Mesodermal cell (in vitro differentiated cells): Measurements from ENCODE around the gene CPSF4.
A peak's percentile ranks its signal among the peaks of the same experiment; 100 is the strongest.

ENCODE experiments used
- H3K27ac ChIP-seq: 2 replicates; pipeline ENCODE4 v1.7.0; 2013; ENCODE audit warnings: mild to moderate bottlenecking, low read depth, low read length, moderate library complexity; ENCODE audit not compliant: severe bottlenecking
- H3K36me3 ChIP-seq: 2 replicates; pipeline ENCODE4 v1.7.1; 2013; ENCODE audit warnings: mild to moderate bottlenecking, low read length, moderate library complexity; ENCODE audit not compliant: control insufficient read depth, insufficient read depth
- H3K4me1 ChIP-seq: one replicate; pipeline ENCODE4 v1.7.1; 2013; ENCODE audit warnings: mild to moderate bottlenecking, low read length; ENCODE audit not compliant: insufficient read depth, control insufficient read depth, poor library complexity, severe bottlenecking
- H3K4me3 ChIP-seq: 2 replicates; pipeline ENCODE4 v1.7.0; 2013; ENCODE audit warnings: low read length, control low read depth, mild to moderate bottlenecking; ENCODE audit not compliant: insufficient read depth, poor library complexity, severe bottlenecking; ENCODE audit errors: extremely low read depth
- H3K9me3 ChIP-seq: 2 replicates; pipeline ENCODE4 v1.7.1; 2013; ENCODE audit warnings: mild to moderate bottlenecking, low read length, moderate library complexity; ENCODE audit not compliant: control insufficient read depth
- WGBS, 2 experiments: methylation state at CpG; one replicate each; pipeline ENCODE4 v1.1.5; 2013; ENCODE audit warnings: missing lambda C conversion rate in 2 of 2; ENCODE audit not compliant: insufficient coverage in 2 of 2; 5-methylcytosine and 5-hydroxymethylcytosine counted together

Gene CPSF4

GRCh38 chr7:99397297-99397983, 41.3 kb upstream of the CPSF4 start:
- Histone ChIP-seq H3K4me1 (peaks cover 12% of the 10 kb centered on the region), H3K9me3 (no peaks in the 10 kb centered on the region), H3K4me3 (no peak overlapping the region), H3K36me3 (peaks cover 85% of the 10 kb centered on the region), H3K27ac (no peak overlapping the region)
- 95 to 97% methylated on average over 10 to 14 of the region's 18 CpGs for WGBS, 2 experiments

- no peak overlapping the region for H3K27ac ChIP-seq
- H3K4me3 ChIP-seq: no peak overlapping the region
- H3K4me1 ChIP-seq: peaks cover 2% of the 10 kb centered on the region
- no peaks in the 10 kb centered on the region for H3K9me3 ChIP-seq
- H3K36me3 ChIP-seq: peaks cover 93% of the 10 kb centered on the region
- 92% methylated on average over 4 to 5 of the region's 5 CpGs for WGBS, 2 experiments
Measured at GRCh38 chr7:99398891-99399445, 39.8 kb upstream of the CPSF4 start.

GRCh38 chr7:99399597-99399996, 39.1 kb upstream of the CPSF4 start:
- Histone ChIP-seq H3K4me3 (no peak overlapping the region), H3K9me3 (no peaks in the 10 kb centered on the region), H3K27ac (no peak overlapping the region), H3K4me1 (peaks cover 2% of the 10 kb centered on the region), H3K36me3 (peaks cover 93% of the 10 kb centered on the region)
- 79 to 100% methylated on average over 2 to 5 of the region's 6 CpGs for WGBS, 2 experiments

- no peaks in the 10 kb centered on the region for H3K9me3 ChIP-seq
- H3K4me1 ChIP-seq: peaks cover 10% of the 10 kb centered on the region
- WGBS, 2 experiments: 93 to 100% methylated on average over 2 of the region's 3 CpGs
- H3K27ac ChIP-seq: no peak overlapping the region
- no peak overlapping the region for H3K4me3 ChIP-seq
- peaks cover 79% of the 10 kb centered on the region for H3K36me3 ChIP-seq
Measured at GRCh38 chr7:99402854-99403253, 35.9 kb upstream of the CPSF4 start.

- no peak overlapping the region for H3K27ac ChIP-seq
- WGBS, 2 experiments: 94 to 100% methylated on average over 4 to 5 of the region's 5 CpGs
- H3K9me3 ChIP-seq: no peaks in the 10 kb centered on the region
- H3K4me1 ChIP-seq: peaks cover 10% of the 10 kb centered on the region
- peaks cover 70% of the 10 kb centered on the region for H3K36me3 ChIP-seq
- no peak overlapping the region for H3K4me3 ChIP-seq
Measured at GRCh38 chr7:99403764-99404163, 35.0 kb upstream of the CPSF4 start.

GRCh38 chr7:99404235-99404976, 34.3 kb upstream of the CPSF4 start:
- H3K36me3 ChIP-seq: peaks cover 64% of the 10 kb centered on the region
- no peaks in the 10 kb centered on the region for H3K9me3 ChIP-seq
- peaks cover 10% of the 10 kb centered on the region for H3K4me1 ChIP-seq
- WGBS, 2 experiments: 95% methylated on average over 16 to 17 of the region's 18 CpGs
- H3K4me3 ChIP-seq: no peak overlapping the region
- no peak overlapping the region for H3K27ac ChIP-seq

GRCh38 chr7:99404977-99405320, 33.8 kb upstream of the CPSF4 start:
- Histone ChIP-seq H3K27ac (no peak overlapping the region), H3K4me1 (peaks cover 10% of the 10 kb centered on the region), H3K36me3 (peaks cover 58% of the 10 kb centered on the region), H3K9me3 (no peaks in the 10 kb centered on the region), H3K4me3 (no peak overlapping the region)
- WGBS, 2 experiments: 88 to 91% methylated on average over 7 to 8 of the region's 10 CpGs

GRCh38 chr7:99406557-99406956, 32.2 kb upstream of the CPSF4 start:
- no peak overlapping the region for H3K27ac ChIP-seq
- H3K4me1 ChIP-seq: peaks cover 10% of the 10 kb centered on the region
- 86 to 100% methylated on average over 1 of the region's 1 CpG for WGBS, 2 experiments
- no peaks in the 10 kb centered on the region for H3K9me3 ChIP-seq
- peaks cover 58% of the 10 kb centered on the region for H3K36me3 ChIP-seq
- H3K4me3 ChIP-seq: peak overlapping the region; percentile 91

GRCh38 chr7:99407872-99408378, 30.8 kb upstream of the CPSF4 start:
- Histone ChIP-seq H3K4me1 (peaks cover 10% of the 10 kb centered on the region), H3K27ac (peak overlapping the region; percentile 100), H3K36me3 (peaks cover 60% of the 10 kb centered on the region), H3K9me3 (no peaks in the 10 kb centered on the region), H3K4me3 (peak overlapping the region; percentile 91)
- 0 to 1% methylated on average over 28 of the region's 28 CpGs for WGBS, 2 experiments

- peak within 1 kb of the TSS; percentile 91 for H3K4me3 ChIP-seq
- H3K27ac ChIP-seq: peak within 1 kb of the TSS; percentile 100
- WGBS, 2 experiments: 0% methylated on average over 52 to 67 of the region's 72 CpGs
- peaks cover 60% of the 10 kb centered on the region for H3K36me3 ChIP-seq
- no peaks in the 10 kb centered on the region for H3K9me3 ChIP-seq
- peaks cover 10% of the 10 kb centered on the region for H3K4me1 ChIP-seq
Measured at GRCh38 chr7:99408379-99409191, 30.2 kb upstream of the CPSF4 start, which contains the start of the genes BUD31 and PDAP1. Gene BUD31, plus strand, starts transcription at chr7:99408969. Its CDS starts 2,124 bp downstream, at chr7:99411093. Gene PDAP1, minus strand, starts transcription at chr7:99408597. Its CDS starts 49 bp downstream, at chr7:99408548.
